Testis (tissue), 3 donors: Measurements from ENCODE around the gene MX1. TPM values are rescaled to one million over a fixed set of nuclear protein-coding genes. Genes with fewer than 3 reads are reported as not detected.

Experiments
- DNase-seq: peaks from one replicate; pipeline ENCODE4 v3.0.0-alpha.2; 2019
- H3K27ac ChIP-seq, 2 donors: fragments of 200-600 bp; sonication (generic); one replicate each; pipeline ENCODE4 v1.5.1; 2019
- H3K27me3 ChIP-seq: fragments of 200-600 bp; sonication (generic); one replicate; pipeline ENCODE4 v1.5.1; 2019
- H3K36me3 ChIP-seq: fragments of 200-600 bp; sonication (generic); one replicate; pipeline ENCODE4 v1.5.1; 2017; ENCODE audit warnings: low read depth; ENCODE audit errors: missing control alignments
- H3K4me1 ChIP-seq: fragments of 200-600 bp; sonication (generic); one replicate; pipeline ENCODE4 v1.5.1; 2019
- H3K4me3 ChIP-seq, 2 donors: fragments of 200-600 bp; sonication (generic); one replicate each; pipeline ENCODE4 v1.5.1; 2017 to 2019
- H3K9me3 ChIP-seq: fragments of 200-600 bp; sonication (generic); one replicate; pipeline ENCODE4 v1.5.1; 2017
- CTCF ChIP-seq, 3 experiments: fragments of 450-650 bp in 2 of 3; fragments of 200-600 bp in 1 of 3; sonication (generic) in 1 of 3; IDR thresholded peaks; one replicate each; pipeline ENCODE4 v1.5.1; 2016 to 2019; ENCODE audit warnings: antibody characterized with exemption in 3 of 3, mild to moderate bottlenecking in 2 of 3, moderate library complexity in 1 of 3
- POLR2A ChIP-seq: fragments of 450-650 bp; IDR thresholded peaks from one replicate; pipeline ENCODE4 v1.6.1; 2017; ENCODE audit warnings: antibody characterized with exemption, mild to moderate bottlenecking, moderate library complexity
- WGBS, 2 donors: methylation state at CpG; one replicate each; pipeline ENCODE4 v1.1.5; 2018; 5-methylcytosine and 5-hydroxymethylcytosine counted together
- intact Hi-C: fragments of 100-400 bp; cut with DNase I; formaldehyde crosslinking; loops from one replicate; pipeline ENCODE4 v1.15.1; 2023; ENCODE audit warnings: low total_unique reads
- polyA plus RNA-seq: library from polyadenylated mRNA; stranded (reverse); fragments of 350-450 nt; fragmentation: Illumina TruSeq; extraction: RNeasy Lipid Tissue Mini Kit (QIAGEN cat#74804); gene quantifications from one replicate; pipeline ENCODE4 v1.2.3, GENCODE V29; 2014; ENCODE audit warnings: low read depth, low replicate concordance; ENCODE audit not compliant: insufficient read depth
- total RNA-seq, 2 donors: library from RNA; depleted of rRNA; stranded (reverse); fragments of >200 nt; gene quantifications; one replicate each; pipeline ENCODE4 v1.2.3, GENCODE V29; 2016

MX1 gene
- total and polyA plus RNA-seq, 3 donors from 2014 or later = 18.0 to 36.1 (median 22.7) TPM

GRCh38 chr21:41508415-41509144, 82.5 kb downstream of the MX1 start:
- 3 to 13% methylated on average over 4 to 19 of the region's 28 CpGs for WGBS, 2 donors
- intact Hi-C loops = no loop called here
- H3K36me3 ChIP-seq = no peaks in the 10 kb centered on the region
- no peaks in the 10 kb centered on the region for H3K4me1 ChIP-seq
- H3K4me3 ChIP-seq = peak overlapping the region in 1 of 2 donors; percentile 58
- no peaks in the 10 kb centered on the region for H3K9me3 ChIP-seq
- no peak for DNase-seq
- no peak overlapping the region for H3K27ac ChIP-seq
- TF ChIP-seq CTCF (IDR thresholded peaks at IDR 0.05) (no peak), POLR2A (no peak)
- H3K27me3 ChIP-seq = no peaks in the 10 kb centered on the region

Other genes with a start within 250 kb of the MX1 start
- 1 to 10 TPM; 4.9 to 9.4 TPM for gene FAM3B, start 109.4 kb upstream of the MX1 start, total RNA-seq
- gene FAM3B, start 109.4 kb upstream of the MX1 start, polyA plus RNA-seq = 14.1 TPM
- gene MX2, start 64.2 kb upstream of the MX1 start, total RNA-seq = 10 to 100 TPM; 10.1 to 12.8 TPM
- 8.4 TPM for gene MX2, start 64.2 kb upstream of the MX1 start, polyA plus RNA-seq
- gene TMPRSS2, start 81.9 kb downstream of the MX1 start, total RNA-seq = 1 to 10 TPM; 2.3 to 5.6 TPM
- gene TMPRSS2, start 81.9 kb downstream of the MX1 start, polyA plus RNA-seq = 3.9 TPM